NCI-H345 treated with DMSO at 0.1 percent for 48 hours (cell line): ENCODE measurements around the gene SYTL4.

Experiments
- DNase-seq: peaks from one replicate; lab custom pipeline; 2025; ENCODE audit not compliant: unreplicated experiment; lab: John Stamatoyannopoulos, UW

Gene SYTL4

DNA sequence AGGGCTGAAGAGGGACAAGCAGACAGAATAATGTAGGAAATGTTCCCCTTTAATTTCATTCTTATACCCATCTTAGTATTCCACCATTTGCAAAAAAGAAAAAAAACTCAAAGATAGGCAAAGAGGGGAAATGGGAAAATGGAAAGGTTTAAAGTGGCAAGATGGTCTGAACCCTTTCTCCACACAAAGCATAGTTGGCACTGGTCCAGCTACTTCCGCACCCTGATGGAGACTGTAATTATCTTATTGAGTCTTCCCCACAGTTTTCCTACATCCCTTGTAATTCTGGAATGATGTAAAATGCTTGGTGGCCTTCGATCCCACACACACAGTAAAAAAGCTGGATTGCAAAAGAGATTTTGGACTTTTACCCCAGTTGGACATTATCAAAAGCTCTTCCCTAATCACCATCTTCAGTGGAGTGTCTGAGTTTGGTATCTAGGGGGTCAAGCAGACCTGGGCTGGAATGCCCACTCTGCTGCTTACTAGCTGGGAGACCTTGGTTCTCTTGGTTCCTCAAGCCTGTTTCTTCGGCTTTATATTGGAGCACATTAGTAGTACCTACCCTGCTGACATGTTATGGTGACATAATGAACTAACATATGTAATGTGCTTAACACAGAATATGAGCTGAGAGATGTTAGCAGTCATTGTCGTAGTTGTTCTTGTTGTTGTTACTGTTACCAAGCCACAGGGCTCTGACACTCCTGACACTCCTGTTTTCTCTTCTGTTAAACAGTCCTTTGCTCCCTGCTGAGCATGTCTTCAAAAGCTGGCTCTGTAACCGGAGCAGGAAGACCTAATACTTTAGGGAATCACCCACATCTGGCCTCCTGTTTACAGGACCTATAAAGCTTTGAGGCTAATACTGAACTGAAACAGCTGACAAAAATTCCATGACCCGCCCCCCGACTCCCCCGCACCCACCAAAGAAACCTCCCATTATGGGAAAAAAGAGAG lies 83.2 kb downstream of the SYTL4 start:
- no peak for DNase-seq

DNA sequence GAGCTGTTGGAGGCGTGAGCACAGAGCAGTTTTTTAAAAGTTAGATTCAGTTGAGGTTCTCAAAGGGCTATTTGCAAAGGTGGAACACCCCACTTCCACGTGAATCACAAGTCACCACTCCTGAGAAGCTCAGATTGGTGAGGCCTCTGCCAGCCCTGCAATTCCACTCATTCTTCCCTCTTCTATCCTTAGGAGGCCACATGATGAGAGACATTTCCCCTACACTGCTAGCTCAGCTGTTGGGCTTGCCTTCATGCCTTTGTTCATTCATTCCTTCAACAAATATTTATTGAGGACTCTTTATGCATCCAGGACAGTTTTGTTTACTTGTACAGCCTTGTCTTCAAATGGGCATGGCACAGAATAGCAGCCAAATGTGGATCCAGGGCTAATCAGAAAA lies 84.2 kb downstream of the SYTL4 start:
- DNase-seq = no peak

DNA sequence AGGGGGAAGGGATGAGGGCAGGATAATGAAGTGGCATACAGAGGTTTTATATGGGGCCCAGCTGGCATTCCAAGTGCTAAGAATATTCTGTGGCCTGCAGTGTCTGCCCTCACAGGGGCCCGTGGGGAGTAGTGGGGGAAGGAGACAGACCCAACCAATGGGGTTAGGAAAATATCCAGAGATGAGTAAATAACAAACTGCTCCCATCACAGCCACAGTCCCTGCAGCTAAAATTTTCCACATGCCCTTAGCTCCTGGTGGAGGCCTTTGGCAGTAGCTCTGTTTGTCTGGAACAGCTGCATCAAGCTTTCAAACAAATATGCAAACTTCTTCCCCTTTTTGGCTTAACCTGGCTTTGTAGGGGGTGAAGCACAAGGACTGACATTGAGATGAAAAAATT lies 84.8 kb downstream of the SYTL4 start:
- DNase-seq = no peak

DNA sequence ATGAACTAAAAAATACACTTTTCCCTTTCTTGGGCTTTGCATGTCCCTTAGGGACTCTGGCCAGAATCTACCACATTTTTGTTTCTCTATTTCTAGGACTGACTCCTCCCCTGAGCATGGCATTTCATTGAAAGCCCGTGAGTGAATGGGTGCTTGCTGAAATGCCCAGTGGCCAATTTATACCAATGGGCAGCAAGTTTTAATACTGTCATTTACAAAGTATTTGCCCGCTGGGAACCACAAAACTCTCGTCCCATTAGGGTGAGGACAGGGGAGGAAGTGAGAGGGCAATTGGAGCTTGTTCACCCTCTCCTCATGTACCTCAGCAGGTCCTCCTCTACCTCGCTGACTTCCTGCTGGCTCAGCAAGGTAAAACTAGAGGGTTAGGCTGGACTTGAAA lies 86.8 kb downstream of the SYTL4 start:
- no peak for DNase-seq

DNA sequence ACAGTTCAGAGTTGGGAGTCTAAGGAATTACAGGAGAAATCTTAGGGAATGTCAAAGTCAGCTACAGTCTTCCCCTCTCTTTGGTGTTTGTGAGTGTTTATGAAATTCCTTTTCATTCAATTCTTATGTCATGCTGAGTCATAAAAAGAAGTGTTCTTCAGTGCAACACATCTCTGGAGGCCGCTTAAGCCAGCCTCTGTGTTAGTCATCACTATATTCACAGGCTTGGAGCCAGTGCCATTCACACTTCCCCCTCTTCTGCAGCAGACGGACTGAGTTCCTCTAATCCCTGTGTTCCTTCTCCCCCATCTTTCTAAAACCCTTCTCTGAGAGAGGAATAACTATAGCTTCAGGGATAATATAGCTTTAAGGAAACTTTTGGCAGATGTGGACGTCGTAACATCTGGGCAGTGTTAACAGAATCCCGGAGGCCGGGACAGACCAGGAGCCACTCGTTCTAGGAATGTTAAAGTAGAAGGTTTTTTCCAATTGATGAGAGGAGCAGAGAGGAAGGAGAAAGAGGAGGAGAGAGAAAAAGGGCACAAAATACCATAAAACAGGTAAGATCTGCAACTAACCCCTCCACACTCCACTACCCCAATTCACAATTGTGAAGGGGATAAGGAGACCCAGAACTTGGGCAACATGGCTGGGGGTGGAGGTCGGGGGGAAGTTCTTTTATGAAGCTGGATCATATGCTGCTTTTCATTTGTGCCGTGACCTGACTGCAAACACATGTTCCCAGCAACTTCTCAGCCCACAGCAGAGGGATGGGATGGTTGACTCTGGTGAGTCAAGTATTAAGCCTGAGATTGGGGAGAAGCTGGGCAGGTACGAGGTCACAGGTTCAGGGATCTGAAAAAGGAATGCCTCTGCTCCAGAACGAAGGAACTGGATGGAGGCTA lies 87.7 kb downstream of the SYTL4 start, which contains the start of gene SRPX2:
TSS of gene SRPX2 (plus strand) at position 244 of the 905 bp plus-strand sequence. CDS start 2,124 bp downstream, outside the sequence.
- DNase-seq = no peak

DNA sequence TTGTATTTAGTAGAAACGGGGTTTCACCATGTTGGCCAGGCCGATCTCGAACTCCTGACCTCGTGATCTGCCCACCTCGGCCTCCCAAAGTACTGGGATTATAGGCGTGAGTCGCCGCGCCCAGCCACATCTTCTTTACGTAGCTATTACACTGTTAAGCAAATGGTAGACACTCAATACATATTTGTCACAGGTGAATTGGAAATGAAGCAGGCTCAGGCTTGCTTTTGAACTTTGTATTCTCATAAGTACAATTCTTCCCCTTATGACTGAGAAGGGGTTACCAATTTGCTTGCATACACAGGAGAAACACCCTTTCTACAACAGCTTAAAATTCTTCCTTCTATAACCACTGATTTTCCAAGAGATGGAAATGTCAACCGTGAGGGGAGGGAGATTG lies 88.7 kb downstream of the SYTL4 start:
- DNase-seq = no peak

DNA sequence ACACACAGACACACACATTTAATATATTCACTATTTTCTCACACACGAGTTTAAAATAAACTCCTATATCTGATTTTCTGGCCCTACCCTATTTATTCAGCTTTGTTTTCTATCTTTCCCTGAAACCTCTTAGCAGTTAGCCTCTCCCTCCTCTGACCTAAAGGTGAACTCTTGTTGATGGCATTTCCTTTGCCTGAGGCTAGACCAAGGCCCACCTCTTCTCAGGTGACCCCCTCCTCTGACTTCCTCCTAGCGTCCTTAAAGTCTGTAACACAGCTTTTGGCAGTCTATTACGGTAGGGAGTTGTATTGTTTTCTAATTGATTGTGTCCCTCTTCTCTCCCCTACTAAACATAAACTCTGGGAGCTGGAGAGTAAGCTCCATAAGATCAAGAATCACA lies 89.6 kb downstream of the SYTL4 start:
- DNase-seq = no peak

DNA sequence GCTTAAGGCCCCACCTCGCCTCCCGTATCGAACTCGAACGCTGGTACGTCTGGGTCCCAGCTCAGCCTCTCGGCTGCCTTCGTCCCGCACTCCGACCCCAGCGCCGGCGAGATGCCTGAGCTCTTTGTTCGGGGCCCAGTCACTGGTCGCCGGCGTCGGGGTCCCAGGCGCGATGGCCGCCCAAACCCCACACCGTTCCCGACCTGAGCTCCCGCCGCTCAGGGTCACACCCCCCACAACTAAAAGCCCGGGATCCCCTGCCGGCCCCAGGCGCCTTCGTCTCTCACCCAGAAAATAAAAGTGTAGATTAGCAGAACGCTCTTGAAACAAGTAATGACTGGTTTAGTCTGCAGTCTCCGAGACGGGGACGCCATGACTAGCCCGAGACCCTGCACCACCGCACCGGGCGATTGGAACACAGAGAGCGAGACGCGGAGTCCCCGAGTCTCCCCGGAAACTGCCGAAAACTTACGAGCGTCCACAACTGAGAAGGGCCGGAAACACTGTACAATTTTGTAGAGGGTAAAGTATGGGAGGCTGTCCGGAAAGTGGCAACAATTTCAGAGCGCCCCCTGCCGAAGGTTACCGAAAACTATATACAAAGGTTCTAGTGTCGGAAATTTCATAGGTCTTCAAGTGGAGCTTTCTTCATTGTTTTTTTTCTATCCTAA lies 95.5 kb downstream of the SYTL4 start, which contains the start of gene TSPAN6:
TSS of gene TSPAN6 (minus strand) at position 486 of the 671 bp plus-strand sequence. CDS start at position 374, 112 bp downstream.
- DNase-seq = no peak

DNA sequence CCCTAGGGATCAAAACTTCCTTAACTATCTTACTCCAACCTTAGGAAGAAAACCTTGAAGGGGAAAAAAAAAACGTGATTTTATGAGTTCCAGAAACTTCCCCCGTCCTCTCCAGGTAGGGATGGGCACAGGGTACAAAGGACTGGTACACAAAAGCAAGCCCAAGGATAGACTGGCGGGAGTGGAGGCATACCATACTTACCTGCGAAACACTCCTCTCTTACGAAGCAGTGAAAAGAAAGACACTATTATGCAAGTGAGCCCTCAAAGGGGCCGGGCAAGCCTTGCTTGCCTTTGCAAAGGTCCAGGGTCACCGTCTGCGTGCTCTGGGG lies 96.0 kb downstream of the SYTL4 start:
- no peak for DNase-seq

DNA sequence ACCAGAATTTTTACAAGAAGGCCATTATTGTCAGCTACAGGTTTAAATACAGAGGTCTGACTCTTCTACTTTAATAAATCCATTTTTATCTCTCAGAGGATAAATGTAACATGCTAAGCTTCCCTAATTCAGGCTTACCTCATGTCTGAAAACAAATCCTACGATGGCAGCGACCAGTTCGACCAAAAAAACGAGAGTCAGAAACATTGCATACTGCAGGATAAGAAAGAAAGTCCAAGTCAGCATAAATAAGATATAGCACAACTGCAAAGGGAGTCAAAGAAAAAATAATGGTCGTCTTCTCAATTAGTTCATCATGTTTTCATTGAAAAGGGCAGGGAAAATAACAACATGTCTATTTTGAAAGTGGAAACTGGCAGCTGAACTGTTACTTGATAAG lies 96.9 kb downstream of the SYTL4 start:
- DNase-seq = no peak

DNA sequence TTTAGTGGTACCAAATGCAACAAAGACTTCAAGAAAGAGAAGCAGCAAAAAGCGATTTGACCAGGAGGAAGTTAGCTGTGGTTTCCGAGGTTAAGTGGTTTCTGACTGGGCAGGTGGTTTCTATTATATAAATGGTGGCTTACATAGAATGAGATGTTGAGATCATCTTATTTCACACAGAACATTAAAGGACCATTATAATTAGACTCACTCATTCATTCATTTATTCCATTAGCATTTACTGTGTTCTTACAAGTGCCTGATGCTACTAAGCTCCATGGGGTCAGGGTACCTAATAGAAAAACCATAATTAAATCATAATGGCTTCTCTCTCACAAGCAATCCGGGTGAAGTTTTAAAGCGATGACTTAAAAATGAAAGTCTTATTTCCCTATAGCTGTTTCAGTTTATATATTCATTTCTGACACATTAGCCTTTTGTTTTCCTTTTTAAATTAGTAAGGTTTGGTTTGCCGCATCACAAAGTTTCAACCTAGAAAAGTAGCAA lies 105.9 kb downstream of the SYTL4 start:
- no peak for DNase-seq
